Activated naive CD8-positive, alpha-beta T cell treated with anti-CD3 and anti-CD28 coated beads for 36 hours (primary cell): ENCODE data around the gene CYP2U1. TPM values are rescaled to one million over a fixed set of nuclear protein-coding genes. Genes with fewer than 3 reads are reported as not detected.

Experiments
- DNase-seq: peaks from one replicate; pipeline ENCODE4 v3.0.0; 2021
- H3K27ac Mint-ChIP-seq: one replicate; pipeline ENCODE4 v1.8.0; 2022; ENCODE audit warnings: mild to moderate bottlenecking, moderate library complexity, mixed read lengths
- H3K27me3 Mint-ChIP-seq: one replicate; pipeline ENCODE4 v1.8.0; 2022; ENCODE audit warnings: mild to moderate bottlenecking, mixed read lengths
- H3K36me3 Mint-ChIP-seq: one replicate; pipeline ENCODE4 v1.8.0; 2021; ENCODE audit warnings: mild to moderate bottlenecking, mixed read lengths
- H3K4me1 Mint-ChIP-seq: one replicate; pipeline ENCODE4 v1.8.0; 2021; ENCODE audit warnings: mixed read lengths
- H3K4me3 Mint-ChIP-seq: one replicate; pipeline ENCODE4 v1.8.0; 2022; ENCODE audit warnings: mild to moderate bottlenecking, moderate library complexity, mixed read lengths
- H3K9me3 Mint-ChIP-seq: one replicate; pipeline ENCODE4 v1.8.0; 2022; ENCODE audit warnings: mixed read lengths
- total RNA-seq, 2 experiments: library from RNA; stranded (reverse); gene quantifications; one replicate each; pipeline ENCODE4 v1.2.3, GENCODE V29; 2021

Gene CYP2U1
- total RNA-seq, result 1 to 10 TPM; 2.7 to 3.2 TPM

GRCh38 chr4:107930821-107931774 is at the start of gene CYP2U1:
Gene CYP2U1, plus strand, starts transcription at chr4:107931549. Its CDS starts 95 bp downstream, at chr4:107931644.
- Mint-ChIP-seq H3K4me3 (peak within 1 kb of the TSS; percentile 88), H3K36me3 (peaks cover 7% of the 10 kb centered on the region), H3K27me3 (no peaks in the 10 kb centered on the region), H3K9me3 (no peaks in the 10 kb centered on the region), H3K4me1 (peaks cover 29% of the 10 kb centered on the region), H3K27ac (peak within 1 kb of the TSS; percentile 77)
- peak; percentile 81 for DNase-seq

- Mint-ChIP-seq H3K27ac (no peak overlapping the region), H3K4me3 (no peak overlapping the region), H3K9me3 (peaks cover 5% of the 10 kb centered on the region), H3K4me1 (no peaks in the 10 kb centered on the region), H3K27me3 (no peaks in the 10 kb centered on the region), H3K36me3 (peaks cover 3% of the 10 kb centered on the region)
- no peak for DNase-seq
Measured at GRCh38 chr4:107885865-107886264, 45.5 kb upstream of the CYP2U1 start.

- H3K27me3 Mint-ChIP-seq, result no peaks in the 10 kb centered on the region
- no peak overlapping the region for H3K27ac Mint-ChIP-seq
- no peak overlapping the region for H3K4me3 Mint-ChIP-seq
- H3K9me3 Mint-ChIP-seq, result peaks cover 5% of the 10 kb centered on the region
- peaks cover 3% of the 10 kb centered on the region for H3K36me3 Mint-ChIP-seq
- no peak for DNase-seq
- H3K4me1 Mint-ChIP-seq, result no peaks in the 10 kb centered on the region
Measured at GRCh38 chr4:107888237-107888636, 43.1 kb upstream of the CYP2U1 start.

GRCh38 chr4:107890779-107891178 is 40.6 kb upstream of the CYP2U1 start:
- Mint-ChIP-seq H3K4me3 (no peak overlapping the region), H3K4me1 (no peaks in the 10 kb centered on the region), H3K9me3 (peaks cover 5% of the 10 kb centered on the region), H3K27ac (no peak overlapping the region), H3K36me3 (peaks cover 3% of the 10 kb centered on the region), H3K27me3 (no peaks in the 10 kb centered on the region)
- no peak for DNase-seq

- peaks cover 5% of the 10 kb centered on the region for H3K9me3 Mint-ChIP-seq
- peaks cover 3% of the 10 kb centered on the region for H3K36me3 Mint-ChIP-seq
- no peaks in the 10 kb centered on the region for H3K4me1 Mint-ChIP-seq
- H3K27ac Mint-ChIP-seq, result no peak overlapping the region
- no peak overlapping the region for H3K4me3 Mint-ChIP-seq
- H3K27me3 Mint-ChIP-seq, result no peaks in the 10 kb centered on the region
- no peak for DNase-seq
Measured at GRCh38 chr4:107891299-107891698, 40.0 kb upstream of the CYP2U1 start.

- DNase-seq, result no peak
- Mint-ChIP-seq H3K4me3 (no peak overlapping the region), H3K27ac (no peak overlapping the region), H3K9me3 (peaks cover 3% of the 10 kb centered on the region), H3K4me1 (no peaks in the 10 kb centered on the region), H3K36me3 (peaks cover 3% of the 10 kb centered on the region), H3K27me3 (peaks cover 8% of the 10 kb centered on the region)
Measured at GRCh38 chr4:107893171-107894137, 37.9 kb upstream of the CYP2U1 start.

GRCh38 chr4:107894138-107894603 is 37.2 kb upstream of the CYP2U1 start:
- Mint-ChIP-seq H3K36me3 (peaks cover 3% of the 10 kb centered on the region), H3K27me3 (peaks cover 8% of the 10 kb centered on the region), H3K27ac (no peak overlapping the region), H3K4me3 (no peak overlapping the region), H3K4me1 (no peaks in the 10 kb centered on the region), H3K9me3 (peaks cover 1% of the 10 kb centered on the region)
- DNase-seq, result no peak

- H3K27ac Mint-ChIP-seq, result no peak overlapping the region
- H3K4me3 Mint-ChIP-seq, result no peak overlapping the region
Measured at GRCh38 chr4:107896158-107896645, 35.1 kb upstream of the CYP2U1 start.

GRCh38 chr4:107896646-107897045 is 34.7 kb upstream of the CYP2U1 start:
- Mint-ChIP-seq H3K27ac (no peak overlapping the region), H3K9me3 (no peaks in the 10 kb centered on the region), H3K4me1 (no peaks in the 10 kb centered on the region), H3K4me3 (no peak overlapping the region), H3K36me3 (no peaks in the 10 kb centered on the region), H3K27me3 (peaks cover 14% of the 10 kb centered on the region)
- no peak for DNase-seq

More at GRCh38 chr4:107896158-107896645, 35.1 kb upstream of the CYP2U1 start:
- Mint-ChIP-seq H3K36me3 (no peaks in the 10 kb centered on the region), H3K4me1 (no peaks in the 10 kb centered on the region), H3K27me3 (peaks cover 14% of the 10 kb centered on the region), H3K9me3 (no peaks in the 10 kb centered on the region)
- no peak for DNase-seq

GRCh38 chr4:107897823-107898222 is 33.5 kb upstream of the CYP2U1 start:
- Mint-ChIP-seq H3K4me3 (no peak overlapping the region), H3K27me3 (peaks cover 19% of the 10 kb centered on the region), H3K4me1 (no peaks in the 10 kb centered on the region), H3K36me3 (no peaks in the 10 kb centered on the region), H3K9me3 (no peaks in the 10 kb centered on the region), H3K27ac (no peak overlapping the region)
- DNase-seq, result no peak

- H3K27me3 Mint-ChIP-seq, result peaks cover 19% of the 10 kb centered on the region
- H3K9me3 Mint-ChIP-seq, result peaks cover 4% of the 10 kb centered on the region
Measured at GRCh38 chr4:107900067-107900466, 31.3 kb upstream of the CYP2U1 start.

GRCh38 chr4:107900508-107900907 is 30.8 kb upstream of the CYP2U1 start:
- H3K27ac Mint-ChIP-seq, result no peak overlapping the region
- peaks cover 4% of the 10 kb centered on the region for H3K9me3 Mint-ChIP-seq
- peaks cover 3% of the 10 kb centered on the region for H3K36me3 Mint-ChIP-seq
- peaks cover 19% of the 10 kb centered on the region for H3K27me3 Mint-ChIP-seq
- DNase-seq, result no peak
- no peak overlapping the region for H3K4me3 Mint-ChIP-seq
- no peaks in the 10 kb centered on the region for H3K4me1 Mint-ChIP-seq

More at GRCh38 chr4:107900067-107900466, 31.3 kb upstream of the CYP2U1 start:
- H3K27ac Mint-ChIP-seq, result no peak overlapping the region
- DNase-seq, result no peak
- no peaks in the 10 kb centered on the region for H3K4me1 Mint-ChIP-seq
- peaks cover 3% of the 10 kb centered on the region for H3K36me3 Mint-ChIP-seq
- no peak overlapping the region for H3K4me3 Mint-ChIP-seq

- Mint-ChIP-seq H3K36me3 (peaks cover 3% of the 10 kb centered on the region), H3K27ac (no peak overlapping the region), H3K4me1 (no peaks in the 10 kb centered on the region), H3K9me3 (peaks cover 4% of the 10 kb centered on the region), H3K4me3 (no peak overlapping the region), H3K27me3 (peaks cover 18% of the 10 kb centered on the region)
- DNase-seq, result no peak
Measured at GRCh38 chr4:107901213-107901934, 30.0 kb upstream of the CYP2U1 start.

- Mint-ChIP-seq H3K4me1 (no peaks in the 10 kb centered on the region), H3K27ac (no peak overlapping the region), H3K9me3 (peaks cover 4% of the 10 kb centered on the region), H3K4me3 (no peak overlapping the region), H3K27me3 (peaks cover 10% of the 10 kb centered on the region), H3K36me3 (peaks cover 3% of the 10 kb centered on the region)
- no peak for DNase-seq
Measured at GRCh38 chr4:107902715-107903114, 28.6 kb upstream of the CYP2U1 start.
